HG03439 (cell line): Measurements from ENCODE around the gene TGFBR3.
"Not testable (repeated sequence)": the region's sequence is repeated elsewhere in the genome, so short reads cannot be mapped to it uniquely, and the experiment has no call there.

ENCODE experiments used
- ATAC-seq: cut with Tn5 transposase; IDR thresholded peaks from one replicate; pipeline ENCODE4 v1.9.1; 2021; ENCODE audit warnings: mild to moderate bottlenecking, moderate library complexity; ENCODE audit not compliant: unreplicated experiment

Gene TGFBR3

GRCh38 chr1:91851130-91852010 lies 34.6 kb downstream of the TGFBR3 start:
- ATAC-seq = no peak

- ATAC-seq = no peak
These were observed 35.2 kb downstream of the TGFBR3 start for GRCh38 chr1:91850708-91851107.

- ATAC-seq = no peak
These were observed 38.1 kb downstream of the TGFBR3 start for GRCh38 chr1:91847851-91848250.

GRCh38 chr1:91846639-91847013 lies 39.3 kb downstream of the TGFBR3 start:
- ATAC-seq = no peak

GRCh38 chr1:91846007-91846638 lies 39.8 kb downstream of the TGFBR3 start:
- no peak for ATAC-seq

- ATAC-seq = no peak
These were observed 41.0 kb downstream of the TGFBR3 start for GRCh38 chr1:91844862-91845528.

- no peak for ATAC-seq
These were observed 42.1 kb downstream of the TGFBR3 start for GRCh38 chr1:91843843-91844242.

- ATAC-seq = no peak
These were observed 43.4 kb downstream of the TGFBR3 start for GRCh38 chr1:91842563-91842962.

- ATAC-seq = no peak
These were observed 43.9 kb downstream of the TGFBR3 start for GRCh38 chr1:91842056-91842455.

GRCh38 chr1:91840276-91840675 lies 45.7 kb downstream of the TGFBR3 start:
- ATAC-seq = not testable (repeated sequence)

GRCh38 chr1:91836331-91837040 lies 49.5 kb downstream of the TGFBR3 start:
- ATAC-seq = no peak

GRCh38 chr1:91835087-91835521 lies 50.8 kb downstream of the TGFBR3 start:
- no peak for ATAC-seq

GRCh38 chr1:91834549-91834948 lies 51.4 kb downstream of the TGFBR3 start:
- not testable (repeated sequence) for ATAC-seq

- no peak for ATAC-seq
These were observed 52.0 kb downstream of the TGFBR3 start for GRCh38 chr1:91833946-91834345.

GRCh38 chr1:91831132-91831930 lies 54.6 kb downstream of the TGFBR3 start:
- ATAC-seq = no peak

GRCh38 chr1:91830242-91831131 lies 55.5 kb downstream of the TGFBR3 start:
- no peak for ATAC-seq

- no peak for ATAC-seq
These were observed 56.4 kb downstream of the TGFBR3 start for GRCh38 chr1:91829293-91830153.

- no peak for ATAC-seq
These were observed 57.2 kb downstream of the TGFBR3 start for GRCh38 chr1:91828583-91829281.
